ENCODE results near the gene MPRIP. TPM values are rescaled to one million over a fixed set of nuclear protein-coding genes. Genes with fewer than 3 reads are reported as not detected.

MPRIP gene
- total RNA-seq, 1 experiment from 2014 or later: 132 TPM

DNA sequence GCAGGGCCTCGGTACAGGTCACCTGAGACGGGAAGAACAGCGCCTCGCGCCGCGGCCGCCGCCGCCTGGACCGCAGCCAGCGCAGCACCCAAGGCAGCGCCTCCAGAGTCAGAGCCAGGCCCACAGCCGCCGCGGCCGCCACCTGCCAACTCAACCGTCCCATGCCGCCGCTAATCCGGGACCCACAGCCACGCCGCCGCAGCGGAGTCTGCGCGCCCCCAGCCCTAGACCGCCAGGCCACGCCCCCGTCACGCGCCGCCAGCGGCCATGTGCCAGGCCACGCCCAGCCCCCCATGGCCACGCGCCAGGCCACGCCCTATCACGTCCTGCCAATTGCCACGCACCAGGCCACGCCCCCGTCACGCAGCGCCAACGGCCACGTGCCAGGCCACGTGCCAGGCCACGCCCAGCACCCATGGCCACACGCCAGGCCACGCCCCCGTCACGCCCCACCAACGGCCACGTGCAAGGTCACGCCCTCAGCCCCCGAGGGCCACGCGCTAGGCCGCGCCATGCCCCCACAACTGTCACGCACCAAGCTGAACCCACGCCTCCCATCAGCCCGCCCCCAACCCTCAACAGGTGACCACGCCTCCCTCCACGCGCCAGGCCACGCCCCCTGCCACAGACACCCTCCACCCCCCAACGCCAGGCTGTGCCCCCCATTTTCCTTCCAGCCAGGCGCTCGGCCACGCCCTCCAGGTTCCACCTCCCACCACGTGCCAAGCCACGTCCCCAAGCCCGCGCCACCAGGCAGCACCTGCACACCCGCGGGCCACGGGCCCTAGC lies 164.1 kb downstream of the MPRIP start, which contains the start of gene PLD6:
TSS of gene PLD6 (minus strand) at position 210 of the 789 bp plus-strand sequence. CDS start at position 163, 47 bp downstream.
- Histone ChIP-seq H3K79me1 (ENCODE audit: insufficient read depth, low read depth, low read length, poor library complexity, severe bottlenecking) (no peaks in the 10 kb centered on the region), H2BK5ac (ENCODE audit: insufficient read length, low read length) (no peak within 1 kb of the TSS), H2BK20ac (ENCODE audit: low read depth, low read length, poor library complexity, severe bottlenecking) (no peak within 1 kb of the TSS), H3K18ac (ENCODE audit: insufficient read length, low read depth, low read length) (no peak within 1 kb of the TSS), H3K27ac (ENCODE audit: insufficient read length, low read depth, low read length) (no peak within 1 kb of the TSS), H2BK15ac (ENCODE audit: low read depth, low read length) (no peak within 1 kb of the TSS), H3K56ac (ENCODE audit: insufficient read length, low read depth, low read length) (no peak within 1 kb of the TSS), H4K91ac (ENCODE audit: insufficient read length, low read depth, low read length) (no peak within 1 kb of the TSS), H4K5ac (ENCODE audit: insufficient read length, low read depth, low read length) (no peak within 1 kb of the TSS), H3K4me1 (ENCODE audit: insufficient read depth, low read length) (no peaks in the 10 kb centered on the region), H2BK120ac (ENCODE audit: low read depth, low read length, poor library complexity, severe bottlenecking) (no peak within 1 kb of the TSS), H4K20me1 (ENCODE audit: control insufficient read depth, insufficient read depth, insufficient read length) (no peaks in the 10 kb centered on the region), H3K4me2 (ENCODE audit: insufficient read depth, insufficient read length, low read length) (no peak within 1 kb of the TSS), H2AK5ac (ENCODE audit: insufficient read length, low read length) (no peak within 1 kb of the TSS), H3K23me2 (ENCODE audit: insufficient read length, low read depth, low read length, poor library complexity, severe bottlenecking) (peaks cover 3% of the 10 kb centered on the region), H2AFZ (ENCODE audit: low read length) (no peak within 1 kb of the TSS), H3K23ac (ENCODE audit: insufficient read length, low read depth, low read length) (no peak within 1 kb of the TSS), H3T11ph (ENCODE audit: low read length) (no peak within 1 kb of the TSS), H3K14ac (ENCODE audit: insufficient read depth, low read length) (no peak within 1 kb of the TSS), H2BK12ac (ENCODE audit: insufficient read length, low read depth, low read length) (no peak within 1 kb of the TSS), H4K8ac (replicated peaks; ENCODE audit: insufficient read length, low read depth, low read length) (no peak within 1 kb of the TSS), H3K4ac (ENCODE audit: low read depth, low read length) (no peak within 1 kb of the TSS), H3K27me3 (ENCODE audit: insufficient read depth, low read length) (no peaks in the 10 kb centered on the region), H3K9me3 (ENCODE audit: control insufficient read depth, low read depth, low read length) (no peaks in the 10 kb centered on the region), H3K79me2 (ENCODE audit: insufficient read depth, low read length) (no peaks in the 10 kb centered on the region), H3K9ac (ENCODE audit: extremely low read depth, insufficient read length, low read length) (no peak within 1 kb of the TSS)
- TF ChIP-seq CTCF (conservative IDR thresholded peaks at IDR 0.05): no peak
- no peaks in the 10 kb centered on the region for H3K9me3 Mint-ChIP-seq
- WGBS (ENCODE audit: extremely low coverage, insufficient read length, low lambda C conversion rate): no CpG with 5 or more reads among the region's 78 CpGs
- no peak within 1 kb of the TSS for H3K4me3 Mint-ChIP-seq
- no peaks in the 10 kb centered on the region for H3K36me3 Mint-ChIP-seq (ENCODE audit: insufficient read depth in 1 of 3, low read depth in 3 of 3)
- H3K27ac Mint-ChIP-seq: peak within 1 kb of the TSS in 1 of 3 experiments; percentile 51; a peak in 3 of 7 replicates
- DNase-seq: peak; percentile 47
- H3K27me3 Mint-ChIP-seq (ENCODE audit: low read depth): peaks cover 1% of the 10 kb centered on the region; the same call in 1 of the 2 replicates
- no peaks in the 10 kb centered on the region for H3K4me1 Mint-ChIP-seq

Data from H9 (cell line).